Heart right ventricle (tissue), 16 donors: ENCODE measurements around the gene PTPRN2. TPM values are rescaled to one million over a fixed set of nuclear protein-coding genes. Genes with fewer than 3 reads are reported as not detected.

ENCODE experiments used
- ATAC-seq, 8 donors: fragments of 200-7000 bp; cut with Tn5 transposase; one replicate each; pipeline ENCODE4 v1.9.1; 2020; ENCODE audit warnings: mild to moderate bottlenecking in 8 of 8, moderate library complexity in 8 of 8, moderate number of reproducible peaks in 1 of 8
- DNase-seq, 2 donors: peaks; one replicate each; pipeline ENCODE4 v3.0.0-alpha.2; 2020
- H3K27ac ChIP-seq, 10 donors: fragments of 200-600 bp; sonication (generic) in 2 of 10; one replicate each; pipeline versions ENCODE4 v1.5.0 to v1.8.0; 2020 to 2022; ENCODE audit warnings: mild to moderate bottlenecking in 3 of 10
- H3K27me3 ChIP-seq, 7 donors: fragments of 200-600 bp; one replicate each; pipeline ENCODE4 v1.8.0; 2021 to 2022; ENCODE audit warnings: mild to moderate bottlenecking in 2 of 7
- H3K36me3 ChIP-seq, 9 donors: fragments of 200-600 bp; sonication (generic) in 1 of 9; one replicate each; pipeline versions ENCODE4 v1.5.0 to v1.8.0; 2020 to 2022; ENCODE audit warnings: mild to moderate bottlenecking in 2 of 9
- H3K4me1 ChIP-seq, 9 donors: fragments of 200-600 bp; sonication (generic) in 1 of 9; one replicate each; pipeline versions ENCODE4 v1.5.0 to v1.8.0; 2020 to 2022; ENCODE audit warnings: mild to moderate bottlenecking in 4 of 9
- H3K4me3 ChIP-seq, 10 donors: fragments of 200-600 bp; sonication (generic) in 2 of 10; one replicate each; pipeline versions ENCODE4 v1.5.0 to v1.8.0; 2020 to 2022; ENCODE audit warnings: mild to moderate bottlenecking in 7 of 10, moderate library complexity in 2 of 10
- H3K9me3 ChIP-seq, 11 donors: fragments of 200-600 bp in 10 of 11; sonication (generic) in 2 of 11; one replicate each; pipeline versions ENCODE4 v1.5.0 to v1.8.0; 2013 to 2022; ENCODE audit warnings: mild to moderate bottlenecking in 2 of 11, control low read depth in 1 of 11, moderate library complexity in 1 of 11
- WGBS, 2 donors: extraction: QIAGEN DNeasy Blood & Tissue Kit; methylation state at CpG; one replicate each; pipeline ENCODE4 v1.1.7; 2013; ENCODE audit warnings: inconsistent platforms in 1 of 2; 5-methylcytosine and 5-hydroxymethylcytosine counted together
- intact Hi-C, 10 donors: fragments of 100-400 bp; cut with DNase I; formaldehyde crosslinking; loops; one replicate each; pipeline versions ENCODE4 v1.11.1 to v1.14.2; 2022
- polyA plus RNA-seq, 2 donors: library from polyadenylated mRNA; stranded (reverse); fragments of 200-250 nt; gene quantifications; one replicate each; pipeline ENCODE4 v1.2.3, GENCODE V29; 2013
- total RNA-seq, 10 donors: library from RNA; stranded (reverse); fragmentation: NEBNext Ultra II Directional in 3 of 10; extraction: Animal tissue kit (Norgen Biotek cat#: 25700) in 3 of 10; gene quantifications; one replicate each; pipeline versions ENCODE4 v1.2.1 to v1.2.4, GENCODE V29; 2021 to 2023
- TF ChIP-seq, protein P1 (sequence below), 9 donors: fragments of 200-600 bp; sonication (generic) in 2 of 9; IDR thresholded peaks; one replicate each; pipeline versions ENCODE4 v1.5.0 to v1.8.0; 2021 to 2022; ENCODE audit warnings: antibody characterized with exemption in 9 of 9, mild to moderate bottlenecking in 5 of 9, moderate library complexity in 1 of 9
- donor health status: Arrhythmogenic right ventricular cardiomyopathy.
- donor health status: ischemic (EF 13 %, LVEDD 7.1; RV severe dilation, severe dysfunction).
- donor health status: healthy with polysubstance abuse.
- donor health status: DM: no; HTN: yes; CAD: no.
- donor health status: DM: no; HTN: no; CAD: no.
- donor health status: ischemic (EF 25% LVEDD 6.9; RV normal size, moderate dysfunction).
- donor health status: ischemic (EF 25% LVEDD 5.7; RV mildly dilated, moderate dysfunction).
- donor health status: healthy.
- donor health status: DM: yes; HTN: yes; CAD: no.
- donor health status: Ischemic cardiomyopathy.
- donor health status: ischemic (EF 35%, LVEDD 5.7; RV mildly dilated, moderate dysfunction).
- donor health status: nonischemic (EF 11% LVEDD 7.7; RV severe dilation, severe dysfunction).
- donor health status: DM: yes; HTN: yes; CAD: no.
- donor health status: PGD.
- donor health status: ischemic (EF 29% LVEDD 5.4; RV normal size, mild dysfunction).
- donor health status: nonischemic (EF 23%, LVEDD 6.1; RV moderate dilation, normal function).

The PTPRN2 gene
- total and polyA plus RNA-seq, 12 donors = 0.82 to 1.8 (median 1.3) TPM

DNA sequence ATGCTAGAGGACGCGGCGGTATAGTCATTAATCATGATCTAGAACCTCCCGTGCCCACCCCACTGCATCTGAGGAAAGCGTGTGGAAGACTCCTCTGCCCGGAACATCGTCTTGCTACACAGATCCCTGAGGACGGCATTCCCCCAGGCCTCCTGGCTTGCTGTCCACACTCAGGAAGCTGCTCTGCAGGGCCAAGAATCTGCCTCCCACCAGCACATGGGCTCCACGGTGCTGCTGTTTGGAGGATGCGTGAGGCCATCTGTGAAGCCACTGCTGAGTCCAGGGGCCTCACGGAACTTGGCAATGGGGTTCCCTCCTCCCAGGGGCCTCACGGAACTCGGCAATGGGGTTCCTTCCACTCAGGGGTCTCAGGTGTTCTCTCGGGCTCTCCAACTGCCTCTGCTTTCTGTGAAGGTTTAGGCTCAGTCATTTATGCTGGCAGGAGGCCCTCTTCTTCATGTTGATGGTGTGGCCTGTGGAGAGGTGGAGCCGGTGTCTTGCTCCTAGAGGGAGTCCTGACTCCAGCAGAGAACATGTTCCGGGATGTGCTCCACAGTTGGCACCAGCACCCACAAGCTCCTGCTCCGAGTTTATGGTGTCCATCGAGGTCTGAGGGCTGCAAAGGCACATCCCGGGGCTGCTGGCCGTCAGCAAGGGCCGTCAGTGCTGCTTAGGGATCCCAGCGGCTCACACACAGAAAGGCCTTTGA, 977.5 kb downstream of the PTPRN2 start:
- 74 to 79% methylated on average over 22 of the region's 22 CpGs for WGBS, 2 donors
- Histone ChIP-seq H3K27me3 (peaks cover 5 to 40% (median 30%) of the 10 kb centered on the region in 7 donors), H3K4me3 (no peak overlapping the region), H3K36me3 (no peaks in the 10 kb centered on the region), H3K27ac (no peak overlapping the region), H3K4me1 (peaks cover 0 to 23% (median 8%) of the 10 kb centered on the region in 9 donors), H3K9me3 (no peaks in the 10 kb centered on the region)
- ATAC-seq (no peak), DNase-seq (no peak)
- TF ChIP-seq, protein P1, sequence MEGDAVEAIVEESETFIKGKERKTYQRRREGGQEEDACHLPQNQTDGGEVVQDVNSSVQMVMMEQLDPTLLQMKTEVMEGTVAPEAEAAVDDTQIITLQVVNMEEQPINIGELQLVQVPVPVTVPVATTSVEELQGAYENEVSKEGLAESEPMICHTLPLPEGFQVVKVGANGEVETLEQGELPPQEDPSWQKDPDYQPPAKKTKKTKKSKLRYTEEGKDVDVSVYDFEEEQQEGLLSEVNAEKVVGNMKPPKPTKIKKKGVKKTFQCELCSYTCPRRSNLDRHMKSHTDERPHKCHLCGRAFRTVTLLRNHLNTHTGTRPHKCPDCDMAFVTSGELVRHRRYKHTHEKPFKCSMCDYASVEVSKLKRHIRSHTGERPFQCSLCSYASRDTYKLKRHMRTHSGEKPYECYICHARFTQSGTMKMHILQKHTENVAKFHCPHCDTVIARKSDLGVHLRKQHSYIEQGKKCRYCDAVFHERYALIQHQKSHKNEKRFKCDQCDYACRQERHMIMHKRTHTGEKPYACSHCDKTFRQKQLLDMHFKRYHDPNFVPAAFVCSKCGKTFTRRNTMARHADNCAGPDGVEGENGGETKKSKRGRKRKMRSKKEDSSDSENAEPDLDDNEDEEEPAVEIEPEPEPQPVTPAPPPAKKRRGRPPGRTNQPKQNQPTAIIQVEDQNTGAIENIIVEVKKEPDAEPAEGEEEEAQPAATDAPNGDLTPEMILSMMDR (IDR thresholded peaks at IDR 0.05) = no peak
- intact Hi-C loops = no loop called here

DNA sequence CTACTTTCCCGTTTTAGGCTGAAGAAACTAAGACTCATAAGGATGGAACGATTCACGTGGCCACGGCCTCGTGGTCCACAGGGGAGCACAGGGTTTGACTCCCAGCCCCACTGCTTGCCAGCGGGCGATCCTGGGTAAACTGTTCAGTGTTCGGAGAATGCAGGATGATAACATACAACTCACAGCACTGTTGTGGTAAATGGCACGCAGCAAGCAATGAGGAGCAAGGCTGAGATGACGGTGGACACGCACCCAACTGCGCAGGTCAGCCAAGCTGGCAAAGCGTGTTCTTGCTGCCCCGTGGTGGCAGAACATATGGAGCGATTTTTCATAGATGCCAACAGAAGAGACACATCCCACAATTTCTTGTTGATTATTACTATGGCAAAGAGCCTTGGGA, 978.1 kb downstream of the PTPRN2 start:
- H3K4me1 ChIP-seq = peaks cover 0 to 20% (median 8%) of the 10 kb centered on the region in 9 donors
- H3K27ac ChIP-seq = no peak overlapping the region
- intact Hi-C loops = no loop called here
- ATAC-seq (no peak), DNase-seq (no peak)
- H3K36me3 ChIP-seq = no peaks in the 10 kb centered on the region
- TF ChIP-seq, protein P1 (IDR thresholded peaks at IDR 0.05) = no peak
- H3K27me3 ChIP-seq = peaks cover 5 to 40% (median 27%) of the 10 kb centered on the region in 7 donors
- H3K4me3 ChIP-seq = no peak overlapping the region
- WGBS, 2 donors = 96 to 97% methylated on average over 15 of the region's 15 CpGs
- no peaks in the 10 kb centered on the region for H3K9me3 ChIP-seq

DNA sequence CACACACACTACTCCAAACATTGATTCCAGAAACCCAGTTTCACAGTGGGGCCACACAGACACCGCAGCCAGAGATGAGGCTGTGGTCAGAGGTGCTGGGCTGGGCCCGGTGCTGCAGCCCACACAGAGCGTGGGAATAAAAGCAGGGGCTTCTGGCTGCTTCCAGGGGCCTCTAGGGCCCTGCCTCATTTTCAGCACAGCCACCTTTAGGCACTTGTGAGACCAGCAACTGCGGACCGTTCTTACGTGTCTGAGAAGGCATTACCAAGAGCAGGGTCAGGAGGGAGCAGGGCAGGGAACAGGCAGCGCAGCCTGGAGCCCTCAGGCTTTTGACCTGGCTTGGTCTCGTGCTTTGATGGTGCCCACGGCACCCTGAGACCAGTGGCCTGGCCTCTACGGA, 980.4 kb downstream of the PTPRN2 start:
- TF ChIP-seq, protein P1 (IDR thresholded peaks at IDR 0.05) = no peak
- DNase-seq (no peak), ATAC-seq (no peak)
- H3K36me3 ChIP-seq = no peaks in the 10 kb centered on the region
- intact Hi-C loops = no loop called here
- H3K9me3 ChIP-seq = no peaks in the 10 kb centered on the region
- no peak overlapping the region for H3K27ac ChIP-seq
- peaks cover 0 to 1% (median 0%) of the 10 kb centered on the region in 9 donors for H3K4me1 ChIP-seq
- no peak overlapping the region for H3K4me3 ChIP-seq
- H3K27me3 ChIP-seq = peaks cover 0 to 22% (median 11%) of the 10 kb centered on the region in 7 donors
- 83 to 89% methylated on average over 10 of the region's 10 CpGs for WGBS, 2 donors

DNA sequence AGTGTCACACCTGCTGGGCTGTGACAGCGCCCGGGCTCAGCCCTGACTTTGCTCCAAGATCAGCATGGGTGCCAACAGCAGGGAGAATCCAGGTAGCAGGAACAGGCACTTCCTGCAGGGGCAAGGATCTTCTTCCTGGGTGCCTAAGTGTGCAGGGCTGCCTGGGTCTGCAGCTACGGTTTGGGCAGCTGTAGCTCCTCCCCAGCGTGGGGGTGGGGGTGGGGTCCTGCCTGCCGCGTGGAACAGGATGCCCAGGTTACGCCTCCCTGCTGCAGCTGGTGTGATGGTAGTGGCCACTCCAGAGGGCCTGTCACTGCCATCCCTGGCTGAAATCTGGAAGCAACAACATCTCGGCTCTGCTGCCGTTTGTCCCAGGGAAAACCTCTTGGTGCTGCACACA, 981.5 kb downstream of the PTPRN2 start:
- Histone ChIP-seq H3K27ac (no peak overlapping the region), H3K4me3 (no peak overlapping the region), H3K27me3 (peaks cover 0 to 17% (median 7%) of the 10 kb centered on the region in 7 donors), H3K4me1 (no peaks in the 10 kb centered on the region), H3K36me3 (no peaks in the 10 kb centered on the region), H3K9me3 (no peaks in the 10 kb centered on the region)
- TF ChIP-seq, protein P1 (IDR thresholded peaks at IDR 0.05) = no peak
- DNase-seq = no peak
- no peak for ATAC-seq
- intact Hi-C loops = no loop called here
- 63 to 65% methylated on average over 9 of the region's 9 CpGs for WGBS, 2 donors
